ENCODE results near the gene PAIP2. TPM values are rescaled to one million over a fixed set of nuclear protein-coding genes. Genes with fewer than 3 reads are reported as not detected.
A peak's percentile ranks its signal among the peaks of the same experiment; 100 is the strongest.

Gene PAIP2
- total RNA-seq, 4 donors from 2014 or later = 13.8 to 67.3 (median 36.5) TPM

GRCh38 chr5:139401546-139401945, 59.9 kb downstream of the PAIP2 start:
- no peak for TF ChIP-seq POLR2A (IDR thresholded peaks at IDR 0.05)
- TF ChIP-seq, protein P1, sequence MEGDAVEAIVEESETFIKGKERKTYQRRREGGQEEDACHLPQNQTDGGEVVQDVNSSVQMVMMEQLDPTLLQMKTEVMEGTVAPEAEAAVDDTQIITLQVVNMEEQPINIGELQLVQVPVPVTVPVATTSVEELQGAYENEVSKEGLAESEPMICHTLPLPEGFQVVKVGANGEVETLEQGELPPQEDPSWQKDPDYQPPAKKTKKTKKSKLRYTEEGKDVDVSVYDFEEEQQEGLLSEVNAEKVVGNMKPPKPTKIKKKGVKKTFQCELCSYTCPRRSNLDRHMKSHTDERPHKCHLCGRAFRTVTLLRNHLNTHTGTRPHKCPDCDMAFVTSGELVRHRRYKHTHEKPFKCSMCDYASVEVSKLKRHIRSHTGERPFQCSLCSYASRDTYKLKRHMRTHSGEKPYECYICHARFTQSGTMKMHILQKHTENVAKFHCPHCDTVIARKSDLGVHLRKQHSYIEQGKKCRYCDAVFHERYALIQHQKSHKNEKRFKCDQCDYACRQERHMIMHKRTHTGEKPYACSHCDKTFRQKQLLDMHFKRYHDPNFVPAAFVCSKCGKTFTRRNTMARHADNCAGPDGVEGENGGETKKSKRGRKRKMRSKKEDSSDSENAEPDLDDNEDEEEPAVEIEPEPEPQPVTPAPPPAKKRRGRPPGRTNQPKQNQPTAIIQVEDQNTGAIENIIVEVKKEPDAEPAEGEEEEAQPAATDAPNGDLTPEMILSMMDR (IDR thresholded peaks at IDR 0.05) = no peak
- TF ChIP-seq EP300 (IDR thresholded peaks at IDR 0.05; ENCODE audit: low read depth) = no peak
- no peak for TF ChIP-seq POLR2AphosphoS5 (IDR thresholded peaks at IDR 0.05)
- H3K36me3 ChIP-seq = no peaks in the 10 kb centered on the region
- H3K27me3 ChIP-seq = no peaks in the 10 kb centered on the region
- in situ Hi-C loops (cut with MboI; ENCODE audit: low pct_ligation_motif_present in 1 of 4, low pct_unique_long_range_greater_than_20kb in 1 of 4, low sequenced_read_pairs in 3 of 4) (no loop called here), intact Hi-C loops (cut with DNase I; ENCODE audit: low total_unique reads) (no loop called here)
- H3K4me1 ChIP-seq = peaks cover 5 to 16% (median 12%) of the 10 kb centered on the region in 4 donors
- no peak overlapping the region for H3K4me3 ChIP-seq
- H3K27ac ChIP-seq = no peak overlapping the region
- DNase-seq = no peak
- 89 to 100% methylated on average over 2 to 10 of the region's 10 CpGs for WGBS, 2 donors (ENCODE audit: low coverage in 1 of 2)
- no peaks in the 10 kb centered on the region for H3K9me3 ChIP-seq

DNA sequence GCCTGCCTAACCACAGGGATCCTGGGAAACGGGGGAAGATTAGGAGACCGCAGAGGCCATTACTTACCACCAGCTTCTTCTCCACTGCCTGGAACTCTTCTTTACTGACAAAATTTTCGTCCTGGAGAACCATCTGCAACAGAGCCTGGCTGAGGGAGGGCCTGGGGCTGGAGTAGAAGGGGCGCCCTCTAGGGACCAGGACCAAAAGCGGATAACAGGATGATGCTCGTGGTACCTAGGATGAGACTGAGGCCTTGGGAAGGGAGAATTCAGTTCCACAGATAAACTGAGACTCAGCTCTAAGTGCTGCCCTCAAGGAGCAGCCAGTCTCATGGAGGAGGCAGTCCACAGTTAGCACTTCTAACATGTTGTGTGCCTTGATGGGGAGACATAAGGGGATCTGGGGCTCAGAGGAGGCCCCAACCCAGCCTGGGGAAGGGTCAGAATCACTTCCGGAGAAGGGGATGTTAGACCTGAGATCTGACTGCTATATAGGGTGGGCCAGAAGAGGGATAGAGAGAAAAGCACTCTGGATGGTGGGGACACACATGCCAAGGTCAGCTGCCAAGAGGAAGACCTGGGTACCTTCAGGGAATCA, 61.0 kb downstream of the PAIP2 start:
- Histone ChIP-seq H3K27ac (peak overlapping the region in 2 of 4 donors; percentile 86 to 93), H3K4me1 (peaks cover 5 to 16% (median 12%) of the 10 kb centered on the region in 4 donors), H3K4me3 (no peak overlapping the region), H3K9me3 (no peaks in the 10 kb centered on the region), H3K36me3 (no peaks in the 10 kb centered on the region), H3K27me3 (no peaks in the 10 kb centered on the region)
- in situ Hi-C loops (cut with MboI; ENCODE audit: low pct_ligation_motif_present in 1 of 4, low pct_unique_long_range_greater_than_20kb in 1 of 4, low sequenced_read_pairs in 3 of 4) (no loop called here), intact Hi-C loops (cut with DNase I; ENCODE audit: low total_unique reads) (no loop called here)
- TF ChIP-seq, protein P1 (IDR thresholded peaks at IDR 0.05) = peak; percentile 23 to 39 (median 29)
- TF ChIP-seq POLR2A (IDR thresholded peaks at IDR 0.05) = no peak
- DNase-seq = peak; percentile 42
- WGBS, 2 donors (ENCODE audit: low coverage in 1 of 2) = 64% methylated on average over 7 of the region's 7 CpGs; no CpG with 5 or more reads in 1 of the 2 donors

DNA sequence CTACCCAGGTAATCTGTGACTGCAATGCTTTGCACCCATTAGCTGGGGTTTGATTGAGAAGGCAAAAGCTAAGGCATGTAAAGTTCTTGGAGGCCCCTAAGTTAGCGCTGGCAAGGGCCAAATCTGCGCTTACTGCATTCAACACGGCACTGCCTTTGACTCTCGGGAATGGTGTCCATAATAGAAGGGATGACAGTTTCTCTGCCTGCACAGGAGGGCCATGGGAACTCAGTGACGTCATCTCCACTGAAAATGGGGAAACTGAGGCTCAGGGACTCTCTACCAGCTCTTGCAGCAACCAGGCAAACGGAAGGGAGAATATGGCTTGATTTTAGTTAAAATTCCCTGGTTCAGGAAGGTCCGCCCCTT, 61.7 kb downstream of the PAIP2 start:
- H3K27ac ChIP-seq = peak overlapping the region; percentile 86 to 93 (median 90)
- H3K4me3 ChIP-seq = peak overlapping the region; percentile 15 to 60 (median 44)
- no peaks in the 10 kb centered on the region for H3K36me3 ChIP-seq
- no peak for DNase-seq
- intact Hi-C loops (cut with DNase I; ENCODE audit: low total_unique reads) (no loop called here), in situ Hi-C loops (cut with MboI; ENCODE audit: low pct_ligation_motif_present in 1 of 4, low pct_unique_long_range_greater_than_20kb in 1 of 4, low sequenced_read_pairs in 3 of 4) (no loop called here)
- H3K27me3 ChIP-seq = no peaks in the 10 kb centered on the region
- TF ChIP-seq, protein P1 (IDR thresholded peaks at IDR 0.05) = no peak
- TF ChIP-seq POLR2AphosphoS5 (IDR thresholded peaks at IDR 0.05) = no peak
- TF ChIP-seq EP300 (IDR thresholded peaks at IDR 0.05; ENCODE audit: low read depth) = no peak
- TF ChIP-seq POLR2A (IDR thresholded peaks at IDR 0.05) = no peak
- WGBS, 2 donors (ENCODE audit: low coverage in 1 of 2) = 16% methylated on average over 7 of the region's 7 CpGs; no CpG with 5 or more reads in 1 of the 2 donors
- H3K4me1 ChIP-seq = peaks cover 5 to 16% (median 12%) of the 10 kb centered on the region in 4 donors
- no peaks in the 10 kb centered on the region for H3K9me3 ChIP-seq

DNA sequence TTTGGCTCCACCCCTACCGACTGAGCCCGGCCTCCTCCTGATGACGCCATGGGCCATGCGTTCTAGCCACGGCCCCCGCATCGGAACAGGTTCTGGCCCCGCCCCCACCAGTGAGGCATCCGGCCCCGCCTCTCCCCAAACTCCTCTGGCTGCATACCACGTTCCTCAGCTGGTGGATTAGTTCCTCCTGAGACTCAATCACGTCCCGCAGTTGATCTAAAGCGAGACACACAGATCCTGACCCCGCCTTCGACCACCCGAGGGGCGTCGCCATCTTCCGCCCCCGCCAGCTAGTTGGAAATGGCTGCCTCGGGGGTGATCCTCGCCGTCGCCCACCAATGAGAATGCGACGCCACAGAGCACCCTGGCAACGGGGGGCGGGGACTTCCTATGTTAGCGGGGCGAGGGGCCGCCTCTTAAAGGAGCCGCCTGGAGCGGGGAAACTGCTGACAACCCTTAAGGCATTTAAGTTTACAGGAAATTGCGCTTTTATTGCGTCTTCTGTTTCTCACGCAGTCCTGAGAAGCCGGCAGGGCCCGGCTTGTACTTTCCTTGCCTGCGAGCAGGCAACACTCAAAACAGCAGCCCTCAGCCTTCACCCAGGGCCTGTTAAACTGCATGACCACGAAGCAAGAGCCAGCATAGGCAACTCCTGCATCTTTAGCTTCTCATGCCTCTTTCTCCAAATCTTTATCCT, 62.3 kb downstream of the PAIP2 start, which contains the start of gene SPATA24:
Gene SPATA24 (minus strand): TSS at position 303 of the 697 bp plus-strand sequence. CDS start 29 bp downstream, at position 274.
- 0 to 1% methylated on average over 7 to 24 of the region's 41 CpGs for WGBS, 2 donors (ENCODE audit: low coverage in 1 of 2)
- Histone ChIP-seq H3K27ac (peak within 1 kb of the TSS; percentile 86 to 93 (median 90)), H3K9me3 (no peaks in the 10 kb centered on the region), H3K4me3 (peak within 1 kb of the TSS; percentile 15 to 60 (median 44)), H3K4me1 (peaks cover 5 to 16% (median 12%) of the 10 kb centered on the region in 4 donors), H3K36me3 (no peaks in the 10 kb centered on the region), H3K27me3 (no peaks in the 10 kb centered on the region)
- DNase-seq = peak; percentile 98
- intact Hi-C loops (cut with DNase I; ENCODE audit: low total_unique reads) = no loop called here
- in situ Hi-C loops (cut with MboI; ENCODE audit: low pct_ligation_motif_present in 1 of 4, low pct_unique_long_range_greater_than_20kb in 1 of 4, low sequenced_read_pairs in 3 of 4) = no loop called here
- TF ChIP-seq EP300 (IDR thresholded peaks at IDR 0.05; ENCODE audit: low read depth) (no peak), POLR2AphosphoS5 (IDR thresholded peaks at IDR 0.05) (peak; percentile 51 to 63 (median 56)), POLR2A (IDR thresholded peaks at IDR 0.05) (peak; percentile 50)

Measured in transverse colon (tissue), 4 donors.